H9 (cell line): ENCODE data around the gene ADAM33. TPM values are rescaled to one million over a fixed set of nuclear protein-coding genes. Genes with fewer than 3 reads are reported as not detected.

Experiments
- DNase-seq: peaks from one replicate; pipeline ENCODE4 v3.0.0-alpha.2; 2017
- H2AFZ ChIP-seq: one replicate; pipeline ENCODE4 v1.6.1; 2013; ENCODE audit warnings: mild to moderate bottlenecking, low read length, control low read depth, moderate library complexity
- H2AK5ac ChIP-seq: 2 replicates; pipeline ENCODE4 v1.6.1; 2013; ENCODE audit warnings: low read length, control low read depth, mixed read lengths; ENCODE audit not compliant: insufficient read length
- H2BK120ac ChIP-seq: one replicate; pipeline ENCODE4 v1.6.1; 2013; ENCODE audit warnings: low read depth, mild to moderate bottlenecking, low read length, control low read depth, inconsistent platforms; ENCODE audit not compliant: poor library complexity, severe bottlenecking
- H2BK12ac ChIP-seq: 2 replicates; pipeline ENCODE4 v1.6.1; 2013; ENCODE audit warnings: low read length, control low read depth, mixed read lengths, low read depth; ENCODE audit not compliant: insufficient read length
- H2BK15ac ChIP-seq: 2 replicates; pipeline ENCODE4 v1.6.1; 2013; ENCODE audit warnings: low read depth, low read length, control low read depth
- H2BK20ac ChIP-seq: one replicate; pipeline ENCODE4 v1.6.1; 2013; ENCODE audit warnings: low read depth, mild to moderate bottlenecking, low read length, control low read depth, inconsistent platforms; ENCODE audit not compliant: poor library complexity, severe bottlenecking
- H2BK5ac ChIP-seq: 2 replicates; pipeline ENCODE4 v1.6.1; 2013; ENCODE audit warnings: low read length, control low read depth, mixed read lengths; ENCODE audit not compliant: insufficient read length
- H3K14ac ChIP-seq: 2 replicates; pipeline ENCODE4 v1.6.1; 2013; ENCODE audit warnings: low read length, control low read depth; ENCODE audit not compliant: insufficient read depth
- H3K18ac ChIP-seq: 2 replicates; pipeline ENCODE4 v1.6.1; 2013; ENCODE audit warnings: low read depth, mild to moderate bottlenecking, mixed read lengths, low read length, control low read depth; ENCODE audit not compliant: insufficient read length
- H3K23ac ChIP-seq: 2 replicates; pipeline ENCODE4 v1.6.1; 2013; ENCODE audit warnings: low read length, control low read depth, mixed read lengths, low read depth; ENCODE audit not compliant: insufficient read length
- H3K23me2 ChIP-seq: 2 replicates; pipeline ENCODE4 v1.6.1; 2013; ENCODE audit warnings: low read depth, mild to moderate bottlenecking, mixed read lengths, low read length, control low read depth; ENCODE audit not compliant: insufficient read length, poor library complexity, severe bottlenecking
- H3K27ac ChIP-seq: 2 replicates; pipeline ENCODE4 v1.5.1; 2013; ENCODE audit warnings: low read length, control low read depth, mixed read lengths, low read depth; ENCODE audit not compliant: insufficient read length
- H3K27me3 ChIP-seq: 2 replicates; pipeline ENCODE4 v1.6.1; 2013; ENCODE audit warnings: low read length, control low read depth, inconsistent platforms; ENCODE audit not compliant: insufficient read depth
- H3K4ac ChIP-seq: 2 replicates; pipeline ENCODE4 v1.6.1; 2013; ENCODE audit warnings: low read depth, mild to moderate bottlenecking, control low read depth, inconsistent platforms, low read length, moderate library complexity
- H3K4me1 ChIP-seq: 2 replicates; pipeline ENCODE4 v1.6.1; 2013; ENCODE audit warnings: low read length, control low read depth, inconsistent platforms; ENCODE audit not compliant: insufficient read depth
- H3K4me2 ChIP-seq: 2 replicates; pipeline ENCODE4 v1.6.1; 2013; ENCODE audit warnings: low read length, control low read depth, mixed read lengths; ENCODE audit not compliant: insufficient read length, insufficient read depth
- H3K56ac ChIP-seq: 2 replicates; pipeline ENCODE4 v1.6.1; 2013; ENCODE audit warnings: low read depth, mild to moderate bottlenecking, mixed read lengths, low read length, control low read depth; ENCODE audit not compliant: insufficient read length
- H3K79me1 ChIP-seq: 2 replicates; pipeline ENCODE4 v1.6.1; 2013; ENCODE audit warnings: low read depth, mild to moderate bottlenecking, moderate library complexity, low read length, control low read depth, inconsistent platforms; ENCODE audit not compliant: insufficient read depth, poor library complexity, severe bottlenecking
- H3K79me2 ChIP-seq: 2 replicates; pipeline ENCODE4 v1.6.1; 2013; ENCODE audit warnings: low read length, control low read depth, inconsistent platforms; ENCODE audit not compliant: insufficient read depth
- H3K9ac ChIP-seq: 2 replicates; pipeline ENCODE4 v1.6.1; 2013; ENCODE audit warnings: low read length, control low read depth, mixed read lengths; ENCODE audit not compliant: insufficient read length; ENCODE audit errors: extremely low read depth
- H3K9me3 ChIP-seq: one replicate; pipeline ENCODE4 v1.6.1; 2013; ENCODE audit warnings: low read depth, low read length, inconsistent platforms; ENCODE audit not compliant: control insufficient read depth
- H3T11ph ChIP-seq: one replicate; pipeline ENCODE4 v1.6.1; 2013; ENCODE audit warnings: mild to moderate bottlenecking, low read length, control low read depth, inconsistent platforms
- H4K20me1 ChIP-seq: one replicate; pipeline ENCODE4 v1.6.1; 2013; ENCODE audit not compliant: control insufficient read depth, insufficient read length, insufficient read depth
- H4K5ac ChIP-seq: 2 replicates; pipeline ENCODE4 v1.6.1; 2013; ENCODE audit warnings: low read depth, mild to moderate bottlenecking, mixed read lengths, low read length, control low read depth; ENCODE audit not compliant: insufficient read length
- H4K8ac ChIP-seq: replicated peaks from 2 replicates; pipeline ENCODE4 v1.6.1; 2013; ENCODE audit warnings: low read length, control low read depth, mixed read lengths, low read depth; ENCODE audit not compliant: insufficient read length
- H4K91ac ChIP-seq: 2 replicates; pipeline ENCODE4 v1.6.1; 2013; ENCODE audit warnings: low read depth, mild to moderate bottlenecking, moderate library complexity, mixed read lengths, low read length, control low read depth; ENCODE audit not compliant: insufficient read length
- H3K27ac Mint-ChIP-seq, 3 experiments: 2 replicates in 2 of 3; 3 replicates in 1 of 3; pipeline ENCODE4 v1.8.0; 2020 to 2021; ENCODE audit warnings: mixed read lengths in 3 of 3, mild to moderate bottlenecking in 1 of 3, moderate library complexity in 1 of 3
- H3K27me3 Mint-ChIP-seq: 2 replicates; pipeline ENCODE4 v1.8.0; 2021; ENCODE audit warnings: low read depth, mild to moderate bottlenecking, moderate library complexity, mixed read lengths
- H3K36me3 Mint-ChIP-seq, 3 experiments: 2 replicates in 2 of 3; 3 replicates in 1 of 3; pipeline ENCODE4 v1.8.0; 2020 to 2021; ENCODE audit warnings: low read depth in 3 of 3, mixed read lengths in 3 of 3; ENCODE audit not compliant: insufficient read depth in 1 of 3
- H3K4me1 Mint-ChIP-seq, 2 experiments: 2 replicates each; pipeline ENCODE4 v1.8.0; 2020; ENCODE audit warnings: mixed read lengths in 2 of 2
- H3K4me3 Mint-ChIP-seq, 2 experiments: 2 replicates in 1 of 2; 3 replicates in 1 of 2; pipeline ENCODE4 v1.8.0; 2020 to 2021; ENCODE audit warnings: mild to moderate bottlenecking in 2 of 2, mixed read lengths in 2 of 2, moderate library complexity in 1 of 2
- H3K9me3 Mint-ChIP-seq, 2 experiments: 2 replicates in 1 of 2; 3 replicates in 1 of 2; pipeline ENCODE4 v1.8.0; 2020; ENCODE audit warnings: mild to moderate bottlenecking in 2 of 2, mixed read lengths in 2 of 2, moderate library complexity in 1 of 2
- CTCF ChIP-seq: fragments of 200-600 bp; sonication (generic); conservative IDR thresholded peaks from 3 replicates; pipeline ENCODE4 v1.8.0; 2021; ENCODE audit warnings: antibody characterized with exemption, mild to moderate bottlenecking
- WGBS: extraction: QIAGEN DNeasy Blood & Tissue Kit; methylation state at CpG from one replicate; pipeline ENCODE4 v1.1.7; 2013; ENCODE audit warnings: missing lambda C conversion rate, low lambda C conversion rate, mixed read lengths; ENCODE audit not compliant: insufficient read length; ENCODE audit errors: extremely low coverage; 5-methylcytosine and 5-hydroxymethylcytosine counted together
- total RNA-seq: library from RNA; stranded (reverse); gene quantifications from 2 replicates; pipeline ENCODE4 v1.2.1, GENCODE V29; 2021

The ADAM33 gene
- total RNA-seq, 1 experiment from 2014 or later: 4.0 TPM

DNA sequence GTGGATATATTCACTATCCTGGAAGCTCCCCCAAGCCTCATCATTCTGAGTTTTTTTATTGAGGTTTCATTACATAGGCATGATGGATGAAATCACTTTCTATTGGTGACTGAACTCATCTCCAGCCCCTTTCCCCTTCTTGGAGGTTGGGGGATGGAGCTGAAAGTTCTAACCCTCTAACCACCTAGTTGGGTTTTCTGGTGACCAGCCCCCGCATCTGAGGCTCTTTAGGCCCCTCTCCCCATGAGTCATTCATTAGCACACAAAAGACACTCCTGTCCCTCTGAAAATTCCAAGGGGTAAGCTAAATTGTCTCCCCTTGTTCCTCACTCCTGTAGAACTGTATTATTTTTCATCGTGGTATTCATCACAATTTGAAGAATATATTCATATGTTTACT lies 51.9 kb downstream of the ADAM33 start:
- WGBS: no CpG with 5 or more reads among the region's 2 CpGs
- Mint-ChIP-seq H3K4me1 (peaks cover 19 to 21% of the 10 kb centered on the region in 2 experiments), H3K27ac (peak overlapping the region in 2 of 3 experiments; percentile 22 to 41; a peak in 2 of 7 replicates), H3K27me3 (no peaks in the 10 kb centered on the region), H3K36me3 (peaks cover 0 to 11% (median 7%) of the 10 kb centered on the region in 3 experiments; a peak in 4 of 7 replicates), H3K9me3 (no peaks in the 10 kb centered on the region), H3K4me3 (no peak overlapping the region)
- H3K9me3 ChIP-seq: no peaks in the 10 kb centered on the region
- H4K20me1 ChIP-seq: no peaks in the 10 kb centered on the region
- no peak overlapping the region for H2BK12ac ChIP-seq
- TF ChIP-seq CTCF: no peak
- no peak overlapping the region for H2BK20ac ChIP-seq
- H2BK5ac ChIP-seq: no peak overlapping the region
- H2AK5ac ChIP-seq: no peak overlapping the region
- H4K91ac ChIP-seq: no peak overlapping the region
- H3K56ac ChIP-seq: no peak overlapping the region
- no peak overlapping the region for H4K8ac ChIP-seq
- DNase-seq: no peak
- no peak overlapping the region for H3T11ph ChIP-seq
- no peak overlapping the region for H2AFZ ChIP-seq
- H3K23ac ChIP-seq: no peak overlapping the region
- H2BK120ac ChIP-seq: no peak overlapping the region
- H3K4ac ChIP-seq: no peak overlapping the region
- H3K79me2 ChIP-seq: no peaks in the 10 kb centered on the region
- H3K4me2 ChIP-seq: no peak overlapping the region
- no peaks in the 10 kb centered on the region for H3K79me1 ChIP-seq
- no peak overlapping the region for H3K14ac ChIP-seq
- no peaks in the 10 kb centered on the region for H3K27me3 ChIP-seq
- H3K27ac ChIP-seq: no peak overlapping the region
- peaks cover 6% of the 10 kb centered on the region; the same call in 1 of the 2 replicates for H3K4me1 ChIP-seq
- H3K23me2 ChIP-seq: no peaks in the 10 kb centered on the region
- no peak overlapping the region for H3K9ac ChIP-seq
- no peak overlapping the region for H3K18ac ChIP-seq
- H2BK15ac ChIP-seq: no peak overlapping the region
- no peak overlapping the region for H4K5ac ChIP-seq
